Skin epidermis (tissue), 12 donors: ENCODE measurements around the gene GRIK4.
"Not testable (repeated sequence)": the region's sequence is repeated elsewhere in the genome, so short reads cannot be mapped to it uniquely, and the experiment has no call there.

Source experiments
- H3K27ac ChIP-seq, 21 experiments: fragments of 200-600 bp; sonication (generic) in 11 of 21; one replicate each; pipeline ENCODE4 v1.5.0; 2020; ENCODE audit warnings: mild to moderate bottlenecking in 3 of 21, inconsistent platforms in 2 of 21, moderate library complexity in 2 of 21
- H3K4me3 ChIP-seq, 7 experiments: fragments of 200-600 bp; sonication (generic) in 2 of 7; one replicate each; pipeline ENCODE4 v1.5.0; 2020; ENCODE audit warnings: inconsistent platforms in 2 of 7, mild to moderate bottlenecking in 2 of 7, moderate library complexity in 1 of 7

The GRIK4 gene

GRCh38 chr11:120784566-120785251, 273.2 kb downstream of the GRIK4 start:
- H3K27ac ChIP-seq: no peak overlapping the region
- H3K4me3 ChIP-seq: no peak overlapping the region

GRCh38 chr11:120785576-120785975, 274.0 kb downstream of the GRIK4 start:
- H3K4me3 ChIP-seq: no peak overlapping the region

DNA sequence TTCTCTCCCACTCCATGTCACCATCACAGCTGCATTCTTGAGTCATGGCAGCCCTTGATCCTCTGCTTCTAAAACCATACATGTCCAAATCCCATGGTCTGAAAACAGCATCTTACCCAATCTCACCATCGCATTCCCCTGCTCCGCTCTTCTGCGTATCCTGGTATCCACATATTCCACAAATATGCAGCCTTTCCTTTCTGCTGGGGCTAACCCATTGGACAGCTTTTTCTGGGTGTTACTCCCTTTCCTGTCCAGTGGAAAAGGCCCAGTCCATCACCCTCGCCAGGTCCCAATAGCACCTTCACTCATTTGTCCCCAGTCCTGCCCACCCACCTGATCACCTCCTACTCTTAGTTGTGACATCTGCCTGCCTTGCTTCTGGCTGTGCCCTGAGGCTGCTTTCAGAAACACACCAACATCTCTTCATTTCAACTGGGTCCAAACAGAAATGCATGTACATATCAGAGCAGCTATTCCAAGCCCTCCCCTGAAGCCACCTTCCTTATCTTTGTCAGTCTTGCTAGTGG, 274.7 kb downstream of the GRIK4 start:
- H3K4me3 ChIP-seq: no peak overlapping the region
- H3K27ac ChIP-seq: no peak overlapping the region

More at GRCh38 chr11:120785576-120785975, 274.0 kb downstream of the GRIK4 start:
- no peak overlapping the region for H3K27ac ChIP-seq

DNA sequence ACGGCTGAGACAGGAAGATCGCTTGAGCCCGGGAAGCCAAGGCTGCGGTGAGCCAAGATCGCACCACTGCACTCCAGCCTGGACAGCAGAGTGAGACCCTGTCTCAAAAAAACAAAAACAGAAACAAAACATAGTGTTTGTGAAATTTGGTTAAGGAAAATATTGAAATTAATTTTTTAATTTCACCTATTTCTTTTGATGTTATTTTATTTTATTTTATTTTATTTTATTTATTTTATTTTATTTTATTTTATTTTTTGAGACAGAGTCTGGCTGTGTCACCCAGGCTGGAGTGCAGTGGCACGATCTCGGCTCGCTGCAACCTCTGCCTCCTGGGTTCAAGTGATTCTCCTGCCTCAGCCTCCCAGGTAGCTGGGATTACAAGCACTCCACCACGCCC, 275.7 kb downstream of the GRIK4 start:
- H3K27ac ChIP-seq, H3K4me3 ChIP-seq: not testable (repeated sequence)

- Histone ChIP-seq H3K27ac (no peak overlapping the region), H3K4me3 (no peak overlapping the region)
These were observed 277.8 kb downstream of the GRIK4 start for GRCh38 chr11:120789391-120789790.

DNA sequence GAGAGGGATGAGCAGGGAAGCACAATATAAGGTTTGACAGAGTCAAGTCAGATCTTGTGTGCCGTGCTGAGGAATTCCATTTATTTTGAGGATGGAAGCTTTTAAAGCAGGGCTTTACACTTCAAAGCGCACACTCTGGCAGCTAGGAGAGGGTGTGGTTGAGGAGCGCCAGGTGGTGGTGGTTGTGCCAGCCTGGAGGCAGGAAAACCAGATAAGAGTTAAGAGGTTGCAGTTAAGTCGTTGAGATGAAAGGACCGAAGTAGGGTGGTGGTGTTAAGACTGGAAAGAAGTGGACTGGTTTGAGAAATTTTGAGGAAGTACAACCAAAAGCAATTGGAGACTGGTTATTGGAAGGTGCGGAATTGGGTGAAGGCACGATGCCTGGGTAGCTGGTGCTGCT, 280.8 kb downstream of the GRIK4 start:
- Histone ChIP-seq H3K4me3 (no peak overlapping the region), H3K27ac (no peak overlapping the region)

- no peak overlapping the region for H3K4me3 ChIP-seq
- H3K27ac ChIP-seq: no peak overlapping the region
These were observed 281.6 kb downstream of the GRIK4 start for GRCh38 chr11:120793150-120793549.

DNA sequence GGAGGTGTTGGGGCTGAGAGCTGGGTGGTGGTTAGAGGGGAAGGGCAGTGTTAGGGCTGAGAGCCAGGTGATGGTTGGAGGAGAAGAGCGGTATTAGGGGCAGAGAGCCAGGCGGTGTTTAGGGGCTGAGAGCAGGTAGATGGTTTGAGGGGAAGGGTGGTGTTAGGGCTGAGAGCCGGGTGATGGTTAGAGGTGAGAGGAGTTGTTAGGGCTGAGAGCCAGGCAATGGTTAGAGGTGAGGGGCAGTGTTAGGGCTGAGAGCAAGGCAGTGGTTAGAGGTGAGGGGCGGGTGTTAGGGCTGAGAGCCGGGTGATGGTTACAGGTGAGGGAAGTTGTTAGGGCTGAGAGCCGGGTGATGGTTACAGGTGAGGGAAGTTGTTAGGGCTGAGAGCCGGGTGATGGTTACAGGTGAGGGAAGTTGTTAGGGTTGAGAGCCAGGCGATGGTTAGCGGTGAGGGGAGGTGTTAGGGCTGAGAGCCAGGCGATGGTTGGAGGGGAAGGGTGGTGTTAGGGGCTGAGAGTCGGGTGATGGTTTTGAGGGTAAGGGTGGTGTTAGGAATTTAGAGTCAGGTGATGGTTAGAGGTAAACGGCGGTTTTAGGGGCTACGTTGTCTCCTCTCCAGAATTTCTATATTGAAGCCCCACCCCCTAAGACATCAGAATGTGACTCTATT, 282.4 kb downstream of the GRIK4 start:
- H3K4me3 ChIP-seq: no peak overlapping the region
- no peak overlapping the region for H3K27ac ChIP-seq

- Histone ChIP-seq H3K4me3 (no peak overlapping the region), H3K27ac (no peak overlapping the region)
These were observed 283.2 kb downstream of the GRIK4 start for GRCh38 chr11:120794748-120795147.

GRCh38 chr11:120795185-120795584, 283.6 kb downstream of the GRIK4 start:
- H3K27ac ChIP-seq: no peak overlapping the region
- no peak overlapping the region for H3K4me3 ChIP-seq

DNA sequence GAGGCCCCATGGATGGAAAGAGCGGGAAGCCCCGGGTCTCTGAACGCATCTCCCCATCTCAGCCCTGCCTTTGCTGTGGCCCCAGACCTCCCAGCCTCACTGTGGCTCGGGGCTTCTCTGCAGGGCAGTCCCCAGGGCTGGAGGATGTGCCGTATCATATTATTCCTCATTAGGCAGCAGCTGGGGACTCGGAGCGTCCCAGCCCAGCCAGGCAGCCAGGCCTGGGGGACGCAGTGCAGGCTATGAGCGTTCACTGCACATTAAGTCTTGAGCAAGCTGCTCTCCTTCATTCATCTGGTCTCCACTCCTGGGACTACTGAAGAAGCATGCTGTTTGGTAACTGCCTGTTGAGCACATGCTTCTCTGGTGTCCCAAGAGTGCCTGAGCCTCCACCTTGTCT, 285.6 kb downstream of the GRIK4 start:
- H3K4me3 ChIP-seq: no peak overlapping the region

GRCh38 chr11:120798854-120799253, 287.3 kb downstream of the GRIK4 start:
- H3K4me3 ChIP-seq: no peak overlapping the region
- no peak overlapping the region for H3K27ac ChIP-seq

More for the DNA sequence above, 285.6 kb downstream of the GRIK4 start:
- H3K27ac ChIP-seq: no peak overlapping the region

- Histone ChIP-seq H3K27ac (no peak overlapping the region), H3K4me3 (no peak overlapping the region)
These were observed 288.7 kb downstream of the GRIK4 start for GRCh38 chr11:120800206-120800605.

GRCh38 chr11:120801801-120802689, 290.5 kb downstream of the GRIK4 start:
- H3K4me3 ChIP-seq: no peak overlapping the region
- H3K27ac ChIP-seq: no peak overlapping the region

GRCh38 chr11:120805960-120806555, 294.5 kb downstream of the GRIK4 start:
- no peak overlapping the region for H3K27ac ChIP-seq
- H3K4me3 ChIP-seq: no peak overlapping the region

- Histone ChIP-seq H3K27ac (no peak overlapping the region), H3K4me3 (no peak overlapping the region)
These were observed 296.0 kb downstream of the GRIK4 start for GRCh38 chr11:120807414-120808150.

GRCh38 chr11:120808616-120809050, 297.1 kb downstream of the GRIK4 start:
- H3K4me3 ChIP-seq: no peak overlapping the region
- no peak overlapping the region for H3K27ac ChIP-seq

DNA sequence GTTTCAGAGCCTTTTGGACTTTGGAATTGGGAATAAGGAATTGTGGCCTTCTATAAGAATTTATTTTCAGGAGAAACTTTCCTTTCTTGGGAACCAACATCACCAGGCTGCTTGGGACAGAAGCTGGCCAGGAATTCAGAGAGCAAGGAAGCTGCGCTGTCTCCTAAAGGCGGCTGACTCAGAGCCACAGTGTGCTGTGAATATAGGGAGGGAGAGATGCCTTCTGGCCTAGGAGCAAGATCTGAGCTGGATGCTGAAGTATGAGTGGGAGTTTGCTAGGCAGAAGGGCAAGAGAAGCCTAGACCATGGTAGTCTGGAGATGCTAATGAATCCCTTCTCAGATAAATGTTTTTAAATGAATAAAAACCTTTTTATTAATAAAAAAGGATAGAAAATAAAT, 298.7 kb downstream of the GRIK4 start:
- H3K27ac ChIP-seq: no peak overlapping the region
- no peak overlapping the region for H3K4me3 ChIP-seq

DNA sequence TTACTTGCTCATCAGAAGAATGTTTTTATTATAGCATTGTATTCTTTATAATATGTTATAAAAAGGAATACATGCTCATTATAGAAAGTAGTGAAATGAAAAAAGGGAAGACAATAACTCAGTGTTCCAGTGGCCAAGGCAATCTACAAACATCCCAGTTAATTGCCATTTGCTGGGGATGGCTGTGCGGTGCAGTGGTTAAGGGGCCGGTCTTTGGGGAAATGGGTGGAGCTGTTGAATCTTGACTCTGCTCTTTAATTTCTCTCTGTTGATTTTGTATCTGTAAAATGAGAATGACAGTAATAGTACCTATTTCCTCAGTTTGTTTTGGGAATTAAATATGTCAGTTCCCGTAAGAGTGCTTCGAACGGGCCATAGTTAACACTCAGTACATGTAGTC, 299.7 kb downstream of the GRIK4 start:
- Histone ChIP-seq H3K27ac (no peak overlapping the region), H3K4me3 (no peak overlapping the region)
